ENCODE results near the gene MCC.

The MCC gene

GRCh38 chr5:113127021-113127420, 361.2 kb downstream of the MCC start:
- no peak for TF ChIP-seq ZFX (IDR thresholded peaks at IDR 0.05; ENCODE audit: borderline replicate concordance)
- no peak for TF ChIP-seq CTCF (IDR thresholded peaks at IDR 0.05)
- no peak overlapping the region for H3K27ac ChIP-seq

GRCh38 chr5:113125371-113125770, 362.9 kb downstream of the MCC start:
- no peak overlapping the region for H3K27ac ChIP-seq
- TF ChIP-seq CTCF (IDR thresholded peaks at IDR 0.05) (no peak), ZFX (IDR thresholded peaks at IDR 0.05; ENCODE audit: borderline replicate concordance) (no peak)

GRCh38 chr5:113124914-113125313, 363.3 kb downstream of the MCC start:
- TF ChIP-seq ZFX (IDR thresholded peaks at IDR 0.05; ENCODE audit: borderline replicate concordance) (no peak), CTCF (IDR thresholded peaks at IDR 0.05) (no peak)
- H3K27ac ChIP-seq, result no peak overlapping the region

- TF ChIP-seq ZFX (IDR thresholded peaks at IDR 0.05; ENCODE audit: borderline replicate concordance), result no peak
- TF ChIP-seq CTCF (IDR thresholded peaks at IDR 0.05), result no peak
- no peak overlapping the region for H3K27ac ChIP-seq
Measured at GRCh38 chr5:113124265-113124664, 364.0 kb downstream of the MCC start.

- H3K27ac ChIP-seq, result no peak overlapping the region
- TF ChIP-seq ZFX (IDR thresholded peaks at IDR 0.05; ENCODE audit: borderline replicate concordance), result no peak
- TF ChIP-seq CTCF (IDR thresholded peaks at IDR 0.05), result peak; percentile 27
Measured at GRCh38 chr5:113123618-113124017, 364.6 kb downstream of the MCC start.

GRCh38 chr5:113122053-113122452, 366.2 kb downstream of the MCC start:
- TF ChIP-seq ZFX (IDR thresholded peaks at IDR 0.05; ENCODE audit: borderline replicate concordance) (no peak), CTCF (IDR thresholded peaks at IDR 0.05) (no peak)
- H3K27ac ChIP-seq, result no peak overlapping the region

- TF ChIP-seq CTCF (IDR thresholded peaks at IDR 0.05) (no peak), ZFX (IDR thresholded peaks at IDR 0.05; ENCODE audit: borderline replicate concordance) (no peak)
- H3K27ac ChIP-seq, result no peak overlapping the region
Measured at GRCh38 chr5:113119246-113119924, 368.9 kb downstream of the MCC start.
